ENCODE data around the gene EPC1.
"Not testable (repeated sequence)": the region's sequence is repeated elsewhere in the genome, so short reads cannot be mapped to it uniquely, and the experiment has no call there.

EPC1 gene

DNA sequence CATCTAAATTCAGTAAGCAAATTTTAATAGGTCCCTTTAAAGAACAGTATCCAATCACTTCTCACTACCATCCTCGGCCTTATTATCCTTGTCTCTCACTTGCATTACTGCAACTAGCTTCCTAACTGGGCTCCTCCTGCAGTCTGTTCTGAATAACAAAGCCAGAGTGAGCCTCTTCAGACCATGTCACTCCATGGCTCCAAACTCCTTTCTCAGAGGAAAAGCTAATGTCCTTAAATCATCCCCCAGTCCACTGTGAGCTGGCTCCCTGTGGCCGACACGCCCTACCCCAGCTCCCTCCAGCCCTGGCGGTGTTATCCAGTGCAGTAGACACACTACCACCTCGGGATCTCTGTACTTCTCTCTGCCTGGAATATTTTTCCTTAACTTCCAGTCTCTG is 80.0 kb downstream of the EPC1 start:
- no peak for DNase-seq

DNA sequence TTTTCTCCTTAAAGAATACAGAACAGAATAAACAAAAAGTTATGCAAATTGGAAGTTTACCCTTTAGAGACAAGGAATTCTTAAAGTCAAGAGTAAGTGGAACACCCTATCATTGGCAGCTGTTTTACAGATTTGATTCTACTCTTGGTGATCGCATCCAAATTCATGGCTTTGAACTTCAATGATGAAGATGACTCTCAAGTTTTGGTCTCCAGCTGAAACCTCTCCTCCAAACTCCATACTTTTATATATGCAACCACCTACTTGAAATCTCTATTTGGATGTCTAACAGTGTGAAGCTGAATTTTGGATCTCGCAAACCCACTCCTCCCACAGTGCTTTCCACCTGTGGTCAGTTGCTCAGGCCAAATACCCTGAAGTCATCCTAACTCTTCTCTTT is 80.4 kb downstream of the EPC1 start:
- DNase-seq: no peak

DNA sequence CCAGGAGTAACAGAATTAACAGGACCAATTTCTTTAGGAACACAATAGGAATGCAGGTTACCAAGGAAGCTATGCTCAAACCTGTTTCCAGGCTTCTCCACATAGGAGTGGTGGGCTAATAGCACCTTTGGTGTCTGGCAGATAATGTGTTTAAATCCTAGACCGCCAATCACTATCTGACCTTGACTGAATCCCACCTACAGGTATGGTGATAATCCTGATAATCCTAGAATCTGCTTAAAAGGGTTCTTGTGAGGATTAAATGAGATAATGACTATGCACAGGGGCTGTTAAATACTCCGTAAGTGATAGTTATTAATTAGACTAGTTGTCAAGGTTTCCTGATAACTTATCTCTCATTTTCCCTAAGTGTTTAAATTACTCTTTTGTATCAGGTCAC is 81.2 kb downstream of the EPC1 start:
- DNase-seq: no peak

DNA sequence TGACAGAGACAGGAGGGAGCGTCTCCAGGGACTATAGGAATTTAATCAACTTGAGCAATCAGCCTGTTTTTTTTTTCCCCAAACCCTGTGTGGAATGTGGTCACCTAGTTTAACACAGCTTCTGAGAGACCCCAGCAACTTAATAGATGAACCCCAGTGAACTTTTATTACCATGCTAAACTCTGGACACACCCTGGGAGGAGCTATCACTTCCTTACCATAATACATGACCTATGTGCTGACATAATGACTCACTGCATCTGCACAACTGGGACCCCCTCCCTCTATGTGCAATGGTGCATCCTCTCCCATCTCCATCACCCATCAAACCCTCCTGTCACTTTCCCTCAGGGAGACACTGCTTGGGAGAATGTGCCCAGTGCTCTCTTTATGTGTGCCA is 83.7 kb downstream of the EPC1 start:
- DNase-seq: no peak

DNA sequence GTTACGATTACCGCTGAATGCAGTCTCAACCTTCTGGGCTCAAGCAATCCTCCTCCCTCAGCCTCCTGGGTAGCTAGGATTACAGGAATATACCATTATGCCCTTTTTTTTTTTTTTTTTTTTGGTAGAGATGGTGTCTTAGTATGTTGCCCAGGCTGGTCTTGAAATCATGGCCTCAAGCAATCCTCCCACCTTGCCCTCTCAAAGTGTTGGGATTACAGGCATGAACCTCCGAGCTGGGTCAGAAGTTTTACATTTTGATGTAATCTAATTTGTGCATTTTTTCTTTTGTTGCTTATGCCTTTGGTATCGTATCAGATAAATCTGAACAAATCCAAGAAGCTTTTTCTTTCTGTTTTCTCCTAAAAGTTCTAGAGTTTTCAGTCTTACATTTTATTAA is 87.4 kb downstream of the EPC1 start:
- DNase-seq: no peak

DNA sequence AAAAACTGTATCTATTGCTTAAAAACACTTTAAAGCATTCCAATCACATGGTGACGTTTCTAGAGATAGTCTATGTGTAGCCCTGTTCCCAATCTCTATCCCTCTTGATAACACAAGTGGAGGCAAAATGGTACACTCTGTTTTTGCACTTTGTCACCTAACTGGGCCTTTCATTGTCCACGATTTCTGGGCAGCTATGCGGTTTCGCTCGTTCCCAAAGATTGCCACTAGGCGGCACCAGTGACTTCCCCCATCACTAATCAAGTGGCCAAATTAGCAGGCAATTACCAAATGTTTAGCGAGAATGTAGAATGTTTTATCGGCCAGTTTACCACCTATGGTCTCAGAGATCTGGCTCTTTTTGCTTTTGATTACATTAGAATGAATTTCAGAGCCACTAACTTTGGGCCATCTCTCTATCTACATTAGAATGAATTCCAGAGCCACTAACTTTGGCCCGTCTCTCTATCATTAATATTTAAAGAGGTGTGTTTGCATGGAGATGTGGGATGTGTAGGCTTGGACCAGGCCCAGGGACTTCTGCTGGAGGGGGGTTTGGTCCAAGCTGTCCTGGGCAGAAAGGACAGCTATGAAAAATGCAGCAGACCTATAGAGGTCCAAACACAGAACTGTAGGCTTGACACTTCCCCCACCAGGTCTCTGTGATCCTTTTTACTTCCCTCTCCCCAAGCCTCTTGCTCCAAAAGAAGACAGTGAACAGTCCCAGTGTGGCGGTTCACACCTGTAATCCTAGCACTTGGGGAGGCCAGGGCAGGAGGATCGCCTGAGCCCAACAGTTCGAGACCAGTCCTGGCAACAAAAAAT is 90.1 kb downstream of the EPC1 start:
- no peak for DNase-seq

DNA sequence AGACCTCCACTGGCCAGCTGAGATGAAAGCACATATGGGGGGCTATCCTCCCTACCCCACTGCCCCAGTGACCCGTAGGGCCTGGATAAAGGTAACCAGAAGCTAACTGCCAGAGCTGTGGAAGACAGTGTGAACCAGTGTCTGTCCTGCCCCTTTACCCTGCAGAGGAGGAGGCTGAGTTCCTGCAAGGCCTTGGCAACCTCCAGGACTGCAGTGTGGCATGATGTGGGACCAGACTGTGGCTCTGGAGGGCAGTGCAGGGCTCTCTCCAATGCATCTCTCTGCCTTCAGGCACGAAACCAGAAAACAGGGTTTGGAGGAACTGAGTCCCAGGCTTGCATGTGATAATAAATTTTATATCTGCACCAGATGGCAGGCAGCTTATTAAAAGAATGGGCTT is 93.1 kb downstream of the EPC1 start:
- no peak for DNase-seq

DNA sequence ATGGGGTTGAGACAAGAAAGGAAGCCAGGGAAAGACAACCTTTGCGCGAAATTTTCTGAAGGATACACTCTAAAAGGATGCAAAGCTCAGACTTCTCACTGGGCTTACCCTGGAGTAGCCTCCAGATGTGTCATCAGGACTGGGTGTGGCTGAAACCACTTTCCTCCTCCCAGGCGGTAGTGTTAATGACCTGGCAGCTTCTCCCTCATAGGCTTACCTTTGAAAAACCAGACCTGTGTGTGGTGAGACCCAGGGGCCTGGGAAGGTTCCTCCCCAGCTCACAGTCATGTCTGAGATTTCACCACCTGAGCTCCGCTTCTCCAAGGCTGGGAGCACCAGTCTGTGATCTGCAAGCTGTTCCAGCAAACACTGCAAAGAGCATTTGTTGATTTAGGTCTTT is 93.7 kb downstream of the EPC1 start:
- no peak for DNase-seq

DNA sequence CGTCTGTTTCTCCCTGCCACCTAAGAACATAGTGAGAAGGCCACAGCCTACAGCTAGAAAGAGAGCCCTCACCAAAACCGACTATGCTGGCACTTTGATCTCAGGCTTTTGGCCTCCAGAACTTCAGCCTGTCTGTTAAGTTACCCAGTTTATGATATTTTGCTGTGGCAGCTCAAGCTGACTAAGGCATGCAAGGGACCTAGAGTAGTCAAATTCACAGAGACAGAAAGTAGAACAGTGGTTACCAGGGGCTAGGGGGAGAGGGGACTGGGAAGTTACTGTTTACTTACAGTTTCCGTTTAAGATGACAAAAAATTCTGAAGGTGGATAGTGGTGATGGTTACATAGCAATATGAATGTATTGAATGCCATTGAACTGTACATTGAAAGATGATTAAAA is 96.5 kb downstream of the EPC1 start:
- not testable (repeated sequence) for DNase-seq

DNA sequence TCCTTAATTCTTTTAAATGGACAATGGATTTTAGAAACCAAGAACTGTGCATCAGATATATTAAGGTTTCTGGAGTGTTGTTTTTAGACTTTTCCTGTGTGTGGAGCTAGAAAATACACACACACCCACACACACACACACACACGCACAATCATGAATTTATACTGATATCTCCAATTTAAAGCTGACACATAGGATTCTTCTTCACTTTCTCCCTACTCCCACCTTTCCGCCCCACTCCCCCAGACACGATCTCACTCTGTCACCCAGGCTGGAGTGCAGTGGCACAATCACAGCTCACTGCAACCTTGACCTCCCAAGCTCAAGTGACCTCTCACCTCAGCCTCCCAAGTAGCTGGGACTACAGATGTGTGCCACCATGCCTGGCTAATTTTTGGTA is 100.3 kb downstream of the EPC1 start:
- no peak for DNase-seq

DNA sequence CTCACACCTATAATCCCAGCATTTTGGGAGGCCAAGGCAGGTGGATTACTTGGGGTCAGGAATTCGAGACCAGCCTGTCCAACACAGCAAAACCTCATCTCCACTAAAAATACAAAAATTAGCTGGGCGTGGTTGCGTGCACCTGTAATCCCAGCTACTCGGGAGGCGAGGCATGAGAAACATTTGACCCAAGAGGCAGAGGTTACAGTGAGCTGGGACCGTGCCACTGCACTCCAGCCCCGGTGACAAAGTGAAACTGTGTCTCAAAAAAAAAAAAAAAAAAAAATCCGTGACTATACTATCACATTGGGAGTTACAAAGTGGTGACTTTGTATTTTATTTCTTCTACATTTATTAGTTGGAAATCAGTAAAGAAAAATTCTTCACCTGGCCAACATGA is 101.2 kb downstream of the EPC1 start:
- no peak for DNase-seq

DNA sequence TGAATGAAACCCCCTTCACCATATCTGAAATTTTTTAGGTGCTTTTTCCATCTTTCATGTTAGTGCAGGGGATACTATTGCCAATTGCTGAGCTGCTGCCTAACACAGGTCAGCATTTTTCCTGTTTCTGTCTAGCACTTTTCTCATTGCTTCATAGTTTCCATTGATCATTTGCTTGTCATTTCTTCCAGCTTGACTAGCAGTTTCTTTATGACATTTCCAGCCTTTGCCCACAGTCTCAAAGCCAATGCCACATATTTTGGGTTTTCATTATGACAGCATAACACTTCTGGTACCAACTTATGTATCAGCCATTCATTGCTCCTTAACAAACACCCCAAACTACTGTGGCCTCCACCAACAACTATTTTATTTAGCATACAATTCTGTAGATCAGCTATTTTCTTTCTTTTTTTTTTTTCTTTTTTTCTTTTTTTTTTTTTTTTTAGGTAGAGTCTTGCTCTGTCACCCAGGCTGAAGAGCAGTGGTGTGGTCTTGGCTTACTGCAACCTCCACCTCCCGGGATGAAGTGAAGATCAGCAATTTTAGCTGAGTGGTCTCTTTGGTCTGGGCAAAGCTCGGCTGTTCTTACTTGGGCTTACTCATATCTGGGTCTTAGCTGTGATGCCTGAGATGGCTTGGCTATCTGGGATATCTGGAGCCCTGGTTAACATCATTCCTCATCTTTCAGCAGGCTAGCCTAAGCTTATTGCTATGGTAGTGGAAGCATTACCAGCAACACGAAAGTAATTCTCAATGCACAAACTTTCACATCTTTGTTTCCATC is 102.3 kb downstream of the EPC1 start:
- no peak for DNase-seq

DNA sequence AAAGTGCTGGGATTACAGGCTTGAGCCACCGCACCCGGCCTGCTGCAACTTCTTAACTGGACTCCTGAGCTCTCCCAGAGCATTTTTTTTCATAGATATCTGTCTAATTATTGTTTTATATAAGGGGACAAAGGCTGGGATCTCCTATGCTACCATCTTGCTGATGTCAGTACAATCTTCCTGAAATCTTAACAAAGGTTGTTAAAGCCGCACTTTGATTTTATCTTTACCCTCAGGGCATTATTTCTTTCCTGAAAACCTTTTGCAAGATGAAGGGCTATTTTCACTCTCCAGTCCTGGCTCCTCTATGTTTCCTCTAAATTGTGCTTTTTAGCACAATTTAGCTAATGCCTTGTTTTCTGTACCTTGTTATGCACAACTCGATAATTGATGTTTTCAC is 102.9 kb downstream of the EPC1 start:
- no peak for DNase-seq

DNA sequence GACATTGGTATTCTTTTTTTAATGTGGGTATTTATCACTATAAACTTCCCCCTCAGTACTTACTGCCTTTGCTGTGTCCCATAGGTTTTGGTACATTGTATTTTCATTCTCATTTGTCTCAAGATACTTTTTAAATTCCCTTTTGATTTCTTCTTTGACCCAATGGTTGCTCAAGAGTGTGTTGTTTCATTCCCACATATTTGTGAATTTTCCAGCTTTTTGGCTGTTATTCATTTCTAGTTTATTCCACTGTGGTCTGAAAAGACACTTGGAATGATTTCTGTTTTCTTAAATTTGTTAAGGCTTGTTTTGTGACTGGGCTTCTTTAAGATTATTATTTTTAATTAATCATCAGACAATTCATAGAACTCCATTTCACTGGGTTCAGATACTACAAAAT is 105.0 kb downstream of the EPC1 start:
- DNase-seq: no peak

DNA sequence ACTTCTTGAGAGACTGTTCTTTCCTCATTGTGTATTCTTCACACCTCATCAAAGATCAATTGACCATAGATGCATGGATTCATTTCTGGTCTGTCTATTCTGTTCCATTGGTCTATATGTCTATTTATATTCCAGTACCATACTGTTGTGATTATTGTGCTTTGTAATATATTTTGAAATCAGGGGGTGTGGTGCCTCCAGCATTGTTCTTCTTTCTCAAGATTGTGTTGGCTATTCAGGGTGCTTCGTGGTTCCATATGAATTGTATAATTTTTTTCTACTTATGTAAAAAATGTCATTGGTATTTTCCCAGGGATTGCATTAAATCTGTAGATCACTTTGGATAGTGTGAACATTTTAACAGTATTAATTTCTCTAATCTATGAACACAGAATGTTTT is 106.5 kb downstream of the EPC1 start:
- DNase-seq: no peak

DNA sequence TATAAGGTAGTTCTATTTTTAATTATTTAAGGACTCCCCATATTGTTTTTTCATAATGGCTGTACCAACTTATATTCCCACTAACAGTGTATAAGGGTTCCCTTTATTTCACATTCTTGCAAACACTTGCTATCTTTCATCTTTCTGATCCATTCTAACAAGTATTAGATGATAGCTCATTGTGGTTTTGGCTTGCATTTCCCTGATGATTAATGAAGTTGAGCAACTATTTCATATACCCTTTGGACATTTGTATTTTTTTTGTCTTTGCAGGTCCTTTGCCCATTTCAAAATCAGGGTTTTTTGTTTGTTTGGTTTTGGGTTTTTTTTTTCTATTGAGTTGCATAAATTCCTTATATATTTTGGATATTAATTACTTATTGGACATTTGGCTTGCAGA is 107.2 kb downstream of the EPC1 start:
- no peak for DNase-seq

DNA sequence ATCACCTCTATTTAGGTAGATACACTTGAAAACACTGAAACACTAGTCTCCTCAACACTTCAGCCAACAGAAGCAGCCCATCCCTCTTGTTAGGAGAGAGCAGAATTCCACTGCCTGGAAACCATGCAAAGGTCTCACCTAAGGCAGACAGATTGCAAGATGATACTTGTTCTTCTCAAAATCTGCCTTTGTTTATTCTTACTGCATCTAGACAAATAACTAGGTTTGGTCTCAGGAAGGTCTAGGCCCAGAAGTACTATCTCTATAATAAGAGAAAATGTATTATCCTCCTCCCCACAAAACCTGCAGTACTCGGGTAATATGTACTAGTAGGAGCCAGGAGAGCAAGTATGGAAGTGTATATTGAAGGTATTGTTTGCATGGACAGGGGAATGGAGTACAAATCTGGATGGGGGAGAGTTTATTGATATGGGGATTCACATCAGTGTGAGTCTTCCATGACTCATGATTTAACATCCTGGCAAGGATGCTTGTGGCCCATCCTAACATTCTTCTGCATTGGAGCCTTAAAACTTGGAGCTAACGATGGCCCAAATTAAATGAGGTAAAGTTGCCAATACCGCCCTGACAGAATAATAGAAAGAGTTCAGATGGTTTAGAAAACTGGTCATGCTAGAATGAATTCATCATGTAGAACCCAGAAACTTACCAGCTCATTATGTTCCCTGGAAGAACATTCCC is 109.2 kb downstream of the EPC1 start:
- no peak for DNase-seq

DNA sequence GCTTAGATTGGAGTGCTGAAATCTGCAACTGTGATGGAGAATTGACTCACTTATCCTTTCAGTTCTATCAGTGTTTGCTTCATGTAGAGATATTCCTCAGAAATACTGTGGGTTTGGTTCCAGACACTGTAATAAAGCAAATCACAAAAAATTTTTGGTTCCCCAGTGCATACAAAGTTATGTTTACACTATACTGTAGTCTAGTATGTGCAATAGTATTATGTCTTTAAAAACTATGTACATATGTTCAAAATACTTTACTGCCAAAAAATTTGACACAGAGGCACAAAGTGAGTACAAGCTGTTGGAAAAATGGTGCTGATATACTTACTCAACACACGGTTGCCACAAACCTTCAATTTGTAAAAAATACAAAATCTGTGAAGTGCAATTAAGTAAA is 112.5 kb downstream of the EPC1 start:
- DNase-seq: no peak

DNA sequence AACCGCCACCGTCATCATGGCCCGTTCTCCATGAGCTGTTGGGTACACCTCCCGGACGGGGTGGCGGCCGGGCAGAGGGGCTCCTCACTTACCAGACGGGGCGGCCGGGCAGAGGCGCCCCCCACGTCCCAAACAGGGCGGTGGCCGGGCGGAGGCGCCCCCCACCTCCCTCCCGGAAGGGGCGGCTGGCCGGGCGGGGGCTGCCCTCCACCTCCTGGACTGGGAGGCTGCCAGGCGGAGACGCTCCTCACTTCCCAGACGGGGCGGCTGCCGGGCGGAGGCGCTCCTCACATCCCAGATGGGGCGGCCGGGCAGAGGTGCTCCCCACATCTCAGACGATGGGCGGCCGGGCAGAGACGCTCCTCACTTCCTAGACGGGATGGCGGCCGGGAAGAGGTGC is 113.6 kb downstream of the EPC1 start:
- not testable (repeated sequence) for DNase-seq

DNA sequence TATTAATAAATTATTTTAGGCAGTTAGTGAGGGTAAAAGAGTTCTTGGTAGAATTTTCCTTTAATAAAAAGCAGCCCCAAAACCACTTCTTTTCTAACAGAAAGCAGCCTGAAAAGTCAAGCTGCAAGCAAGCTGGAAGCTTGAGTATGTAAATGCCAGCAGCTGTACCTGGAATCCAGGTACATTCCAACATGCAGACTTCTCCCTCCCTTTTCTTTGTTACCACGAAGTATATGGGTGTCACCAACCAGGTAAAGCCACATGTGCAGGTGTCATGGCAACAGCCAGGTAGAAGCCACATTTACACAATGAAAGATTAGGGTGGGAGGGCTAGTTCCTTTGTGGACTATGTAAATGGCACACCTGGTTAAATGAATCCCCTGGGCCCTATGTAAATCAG is 114.6 kb downstream of the EPC1 start:
- DNase-seq: no peak

DNA sequence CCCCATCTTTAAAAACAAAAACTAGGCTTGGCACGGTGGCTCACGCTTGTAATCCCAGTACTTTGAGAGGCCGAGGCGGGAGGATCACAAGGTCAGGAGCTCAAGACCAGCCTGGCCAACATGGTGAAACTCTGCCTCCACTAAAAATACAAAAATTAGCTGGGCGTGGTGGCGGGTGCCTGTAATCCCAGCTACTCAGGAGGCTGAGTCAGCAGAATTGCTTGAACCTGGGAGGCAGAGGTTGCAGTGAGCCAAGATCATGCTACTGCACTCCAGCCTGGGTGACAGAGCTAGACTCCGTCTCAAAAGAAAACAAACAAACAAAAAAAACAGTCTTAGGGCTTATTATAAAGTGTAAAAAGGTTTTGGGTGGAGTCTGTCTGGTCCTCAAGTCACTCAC is 117.2 kb downstream of the EPC1 start:
- not testable (repeated sequence) for DNase-seq

DNA sequence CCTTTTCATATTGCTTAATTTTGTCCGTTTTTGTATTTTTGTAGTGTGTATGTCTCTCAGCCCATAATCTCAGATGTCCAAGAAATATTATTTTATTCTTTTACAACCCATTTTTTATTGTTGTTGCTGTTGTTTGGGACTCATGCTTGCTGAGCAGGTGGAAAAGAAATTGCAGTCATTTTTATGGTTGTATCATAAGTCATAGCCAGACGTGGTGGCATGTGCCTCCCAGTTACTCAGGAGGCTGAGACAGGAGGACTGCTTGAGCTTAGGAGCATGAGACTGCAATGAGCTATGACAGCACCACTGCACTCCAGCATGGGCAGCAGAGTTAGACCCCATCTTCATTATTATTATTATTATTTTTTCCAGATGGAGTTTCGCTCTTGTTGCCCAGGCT is 117.8 kb downstream of the EPC1 start:
- DNase-seq: no peak

DNA sequence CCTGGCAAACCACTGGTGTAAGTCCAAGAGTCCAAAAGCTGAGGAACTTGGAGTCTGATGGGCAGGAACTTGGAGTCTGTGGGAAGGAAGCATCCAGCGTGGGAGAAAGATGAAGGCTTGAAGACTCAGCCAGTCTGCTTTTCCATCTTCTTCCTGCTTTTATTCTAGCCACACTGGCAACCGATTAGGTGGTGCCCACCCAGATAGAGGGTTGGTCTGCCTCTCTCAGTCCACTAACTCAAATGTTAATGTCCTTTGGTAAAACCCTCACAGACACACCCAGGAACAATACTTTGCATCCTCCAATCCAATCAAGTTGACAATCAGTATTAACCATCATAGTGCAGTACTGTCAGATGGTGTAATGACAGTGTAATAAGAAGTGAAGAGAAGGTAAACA is 119.2 kb downstream of the EPC1 start:
- DNase-seq: no peak

DNA sequence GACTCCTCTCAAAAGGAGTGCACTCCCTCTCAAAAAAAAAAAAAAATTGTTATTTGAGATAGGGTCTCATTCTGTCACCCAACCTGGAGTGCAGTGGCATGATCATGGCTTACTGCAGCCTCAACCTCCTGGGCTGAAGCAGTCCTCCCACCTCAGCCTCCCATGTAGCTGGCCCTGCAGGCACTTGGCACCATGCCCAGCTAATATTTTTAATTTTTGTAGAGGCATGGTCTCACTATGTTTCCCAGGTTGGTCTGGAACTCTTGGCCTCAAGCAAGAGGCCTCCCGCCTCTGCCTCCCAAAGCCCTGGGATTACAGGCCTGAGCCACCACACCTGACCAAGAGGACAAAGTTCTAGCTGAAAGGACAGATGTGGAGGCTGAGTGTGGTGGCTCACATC is 120.3 kb downstream of the EPC1 start:
- DNase-seq: no peak

Data from cortex of kidney (tissue), 1 donor.